HEK293 (cell line): ENCODE measurements around the gene MTHFD1L.

Experiments
- CTCF ChIA-PET: fragments of 350-600 bp; formaldehyde crosslinking; extraction: SDS; loops from one replicate; lab custom pipeline; 2021; ENCODE audit warnings: antibody characterized with exemption; lab: Yijun Ruan, JAX
- POLR2A ChIA-PET: fragments of 300-600 bp; formaldehyde crosslinking; extraction: SDS; loops from one replicate; lab custom pipeline; 2020; ENCODE audit warnings: antibody characterized with exemption, inconsistent platforms; lab: Yijun Ruan, JAX
- H3K27ac ChIP-seq: fragments of 200-500 bp; sonication (Bioruptor generic); 2 replicates; pipeline ENCODE4 v1.5.1; 2014; ENCODE audit warnings: low read depth, low read length, control low read depth, inconsistent platforms; ENCODE audit errors: extremely low read depth
- H3K36me3 ChIP-seq, 2 experiments: fragments of 200-500 bp in 1 of 2; sonication (Bioruptor generic) in 1 of 2; 1 replicate in 1 of 2; 2 replicates in 1 of 2; pipeline ENCODE4 v1.5.1; 2014 to 2017; ENCODE audit warnings: inconsistent platforms in 2 of 2, low read length in 2 of 2; ENCODE audit not compliant: control insufficient read depth in 2 of 2, insufficient read depth in 1 of 2
- H3K4me1 ChIP-seq: fragments of 200-500 bp; sonication (Bioruptor generic); 2 replicates; pipeline ENCODE4 v1.5.1; 2014; ENCODE audit warnings: mild to moderate bottlenecking, low read length, inconsistent platforms; ENCODE audit not compliant: control insufficient read depth, insufficient read depth
- H3K4me3 ChIP-seq: 2 replicates; pipeline ENCODE4 v1.5.1; 2011; ENCODE audit warnings: low read depth, mild to moderate bottlenecking, control low read depth, low read length, moderate library complexity
- H3K9me3 ChIP-seq: fragments of 200-500 bp; sonication (Bioruptor generic); 2 replicates; pipeline ENCODE4 v1.5.1; 2014; ENCODE audit warnings: low read depth, low read length, inconsistent platforms; ENCODE audit not compliant: control insufficient read depth, insufficient read depth
- BCL11A ChIP-seq: fragments of 450-650 bp; formaldehyde crosslinking; IDR thresholded peaks from 2 replicates; pipeline ENCODE4 v1.5.1; 2016; ENCODE audit warnings: low read depth, missing biosample characterization, missing genetic modification characterization
- FEZF1 ChIP-seq: fragments of 450-650 bp; formaldehyde crosslinking; IDR thresholded peaks from 2 replicates; pipeline ENCODE4 v1.5.1; 2016; ENCODE audit warnings: missing biosample characterization, missing genetic modification characterization
- HOXA7 ChIP-seq: sonication (generic); formaldehyde crosslinking; IDR thresholded peaks from 2 replicates; pipeline ENCODE4 v1.8.1; 2022; ENCODE audit warnings: missing genetic modification reagents, borderline replicate concordance
- KLF16 ChIP-seq: fragments of 450-650 bp; formaldehyde crosslinking; IDR thresholded peaks from 2 replicates; pipeline ENCODE4 v1.5.1; 2017; ENCODE audit warnings: missing biosample characterization, missing genetic modification characterization
- KLF17 ChIP-seq: fragments of 450-650 bp; formaldehyde crosslinking; IDR thresholded peaks from 2 replicates; pipeline ENCODE4 v1.5.1; 2016; ENCODE audit warnings: missing biosample characterization, missing genetic modification characterization
- OSR2 ChIP-seq: fragments of 450-650 bp; formaldehyde crosslinking; IDR thresholded peaks from 2 replicates; pipeline ENCODE4 v1.5.1; 2016; ENCODE audit warnings: missing biosample characterization, missing genetic modification characterization
- OVOL3 ChIP-seq: fragments of 450-650 bp; formaldehyde crosslinking; IDR thresholded peaks from 2 replicates; pipeline ENCODE4 v1.5.1; 2016; ENCODE audit warnings: missing biosample characterization, missing genetic modification characterization
- PRDM6 ChIP-seq: fragments of 450-650 bp; formaldehyde crosslinking; IDR thresholded peaks from 2 replicates; pipeline ENCODE4 v1.5.1; 2017; ENCODE audit warnings: missing biosample characterization, missing genetic modification characterization
- WT1 ChIP-seq: fragments of 450-650 bp; formaldehyde crosslinking; IDR thresholded peaks from 2 replicates; pipeline ENCODE4 v1.5.1; 2016; ENCODE audit warnings: missing biosample characterization, missing genetic modification characterization
- ZNF248 ChIP-seq: fragments of 450-650 bp; formaldehyde crosslinking; IDR thresholded peaks from 2 replicates; pipeline ENCODE4 v1.5.1; 2017; ENCODE audit warnings: missing biosample characterization, missing genetic modification characterization
- ZNF302 ChIP-seq: fragments of 450-650 bp; formaldehyde crosslinking; IDR thresholded peaks from 2 replicates; pipeline ENCODE4 v1.5.1; 2016; ENCODE audit warnings: missing biosample characterization, missing genetic modification characterization, low read depth
- ZNF529 ChIP-seq: fragments of 450-650 bp; formaldehyde crosslinking; IDR thresholded peaks from 2 replicates; pipeline ENCODE4 v1.5.1; 2017; ENCODE audit warnings: missing genetic modification characterization, missing biosample characterization; ENCODE audit not compliant: insufficient replicate concordance
- ZNF548 ChIP-seq: fragments of 450-650 bp; formaldehyde crosslinking; IDR thresholded peaks from 2 replicates; pipeline ENCODE4 v1.5.1; 2016; ENCODE audit warnings: missing biosample characterization, missing genetic modification characterization
- ZNF621 ChIP-seq: fragments of 450-650 bp; formaldehyde crosslinking; IDR thresholded peaks from 2 replicates; pipeline ENCODE4 v1.5.1; 2017; ENCODE audit warnings: missing biosample characterization, missing genetic modification characterization
- ZXDB ChIP-seq: fragments of 450-650 bp; formaldehyde crosslinking; IDR thresholded peaks from 2 replicates; pipeline ENCODE4 v1.5.1; 2016; ENCODE audit warnings: missing biosample characterization, missing genetic modification characterization
- TF ChIP-seq, protein P1 (sequence below): fragments of 450-650 bp; formaldehyde crosslinking; IDR thresholded peaks from 2 replicates; pipeline ENCODE4 v1.5.1; 2017; ENCODE audit warnings: missing biosample characterization, missing genetic modification characterization
- TF ChIP-seq, protein P2 (sequence below): fragments of 450-650 bp; IDR thresholded peaks from 2 replicates; pipeline ENCODE4 v1.5.1; 2018; ENCODE audit warnings: missing biosample characterization, mild to moderate bottlenecking, missing genetic modification characterization
- TF ChIP-seq, protein P3 (sequence below): fragments of 450-650 bp; formaldehyde crosslinking; IDR thresholded peaks from 2 replicates; pipeline ENCODE4 v1.5.1; 2016; ENCODE audit warnings: missing biosample characterization, missing genetic modification characterization

MTHFD1L gene

GRCh38 chr6:150924808-150925589 lies 59.5 kb downstream of the MTHFD1L start (continued):
- TF ChIP-seq PRDM6 = no peak
- TF ChIP-seq ZNF302 (tag by site-specific recombination) = no peak
- TF ChIP-seq ZXDB = no peak
- no peak for TF ChIP-seq FEZF1 (tag by site-specific recombination)
- no peak for TF ChIP-seq WT1
- TF ChIP-seq BCL11A (tag by site-specific recombination) = no peak
- TF ChIP-seq, protein P1, sequence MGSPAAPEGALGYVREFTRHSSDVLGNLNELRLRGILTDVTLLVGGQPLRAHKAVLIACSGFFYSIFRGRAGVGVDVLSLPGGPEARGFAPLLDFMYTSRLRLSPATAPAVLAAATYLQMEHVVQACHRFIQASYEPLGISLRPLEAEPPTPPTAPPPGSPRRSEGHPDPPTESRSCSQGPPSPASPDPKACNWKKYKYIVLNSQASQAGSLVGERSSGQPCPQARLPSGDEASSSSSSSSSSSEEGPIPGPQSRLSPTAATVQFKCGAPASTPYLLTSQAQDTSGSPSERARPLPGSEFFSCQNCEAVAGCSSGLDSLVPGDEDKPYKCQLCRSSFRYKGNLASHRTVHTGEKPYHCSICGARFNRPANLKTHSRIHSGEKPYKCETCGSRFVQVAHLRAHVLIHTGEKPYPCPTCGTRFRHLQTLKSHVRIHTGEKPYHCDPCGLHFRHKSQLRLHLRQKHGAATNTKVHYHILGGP = no peak
- TF ChIP-seq, protein P2, sequence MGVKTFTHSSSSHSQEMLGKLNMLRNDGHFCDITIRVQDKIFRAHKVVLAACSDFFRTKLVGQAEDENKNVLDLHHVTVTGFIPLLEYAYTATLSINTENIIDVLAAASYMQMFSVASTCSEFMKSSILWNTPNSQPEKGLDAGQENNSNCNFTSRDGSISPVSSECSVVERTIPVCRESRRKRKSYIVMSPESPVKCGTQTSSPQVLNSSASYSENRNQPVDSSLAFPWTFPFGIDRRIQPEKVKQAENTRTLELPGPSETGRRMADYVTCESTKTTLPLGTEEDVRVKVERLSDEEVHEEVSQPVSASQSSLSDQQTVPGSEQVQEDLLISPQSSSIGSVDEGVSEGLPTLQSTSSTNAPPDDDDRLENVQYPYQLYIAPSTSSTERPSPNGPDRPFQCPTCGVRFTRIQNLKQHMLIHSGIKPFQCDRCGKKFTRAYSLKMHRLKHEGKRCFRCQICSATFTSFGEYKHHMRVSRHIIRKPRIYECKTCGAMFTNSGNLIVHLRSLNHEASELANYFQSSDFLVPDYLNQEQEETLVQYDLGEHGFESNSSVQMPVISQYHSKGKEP = no peak

DNA sequence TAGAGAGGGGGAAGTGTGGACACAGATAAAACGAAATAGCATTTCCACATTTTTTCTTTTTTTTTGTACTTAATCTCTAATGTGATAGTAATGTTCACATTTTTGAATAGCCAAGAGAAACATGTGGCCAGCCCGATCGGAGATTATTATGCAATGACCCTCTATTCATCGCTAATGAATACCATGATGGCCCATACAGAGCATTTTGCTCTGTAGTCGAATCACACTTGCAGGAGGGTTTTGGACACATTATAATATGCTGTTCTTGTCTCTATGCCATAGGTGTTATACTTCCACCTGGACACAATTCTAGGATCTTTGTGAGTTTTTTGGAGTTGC lies 60.1 kb downstream of the MTHFD1L start:
- Histone ChIP-seq H3K36me3 (peaks cover 7 to 28% of the 10 kb centered on the region in 2 experiments; a peak in 2 of 3 replicates), H3K9me3 (no peaks in the 10 kb centered on the region), H3K27ac (no peak overlapping the region), H3K4me3 (no peak overlapping the region), H3K4me1 (no peaks in the 10 kb centered on the region)
- ChIA-PET POLR2A (no interaction called here), CTCF (interaction anchor here (0.6 kb wide), 1 partner anchor 14 kb away, joined by 3 read pairs; no protein-coding TSS in a partner anchor)
- TF ChIP-seq ZNF529 = no peak
- TF ChIP-seq HOXA7 = no peak
- TF ChIP-seq, protein P3, sequence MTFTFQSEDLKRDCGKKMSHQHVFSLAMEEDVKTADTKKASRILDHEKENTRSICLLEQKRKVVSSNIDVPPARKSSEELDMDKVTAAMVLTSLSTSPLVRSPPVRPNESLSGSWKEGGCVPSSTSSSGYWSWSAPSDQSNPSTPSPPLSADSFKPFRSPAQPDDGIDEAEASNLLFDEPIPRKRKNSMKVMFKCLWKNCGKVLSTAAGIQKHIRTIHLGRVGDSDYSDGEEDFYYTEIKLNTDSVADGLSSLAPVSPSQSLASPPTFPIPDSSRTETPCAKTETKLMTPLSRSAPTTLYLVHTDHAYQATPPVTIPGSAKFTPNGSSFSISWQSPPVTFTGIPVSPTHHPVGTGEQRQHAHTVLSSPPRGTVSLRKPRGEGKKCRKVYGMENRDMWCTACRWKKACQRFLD (tag by site-specific recombination) = no peak
- no peak for TF ChIP-seq ZNF621 (tag by site-specific recombination)
- TF ChIP-seq WT1 = no peak
- no peak for TF ChIP-seq ZNF248 (tag by site-specific recombination)
- TF ChIP-seq KLF17 (tag by site-specific recombination) = no peak
- TF ChIP-seq ZNF302 (tag by site-specific recombination) = no peak
- no peak for TF ChIP-seq KLF16 (tag by site-specific recombination)
- no peak for TF ChIP-seq OSR2
- no peak for TF ChIP-seq ZXDB
- no peak for TF ChIP-seq OVOL3 (tag by site-specific recombination)
- no peak for TF ChIP-seq ZNF548 (tag by site-specific recombination)
